ENCODE data around the gene SH3D21. TPM values are rescaled to one million over a fixed set of nuclear protein-coding genes. Genes with fewer than 3 reads are reported as not detected.

The SH3D21 gene
- 1 to 10 TPM; 2.3 to 6.2 TPM for total RNA-seq

GRCh38 chr1:36306210-36306901 is at the start of gene SH3D21:
TSS of gene SH3D21 (plus strand) at chr1:36306368. CDS start at chr1:36306421, 53 bp downstream.

GRCh38 chr1:36323636-36324352 is 17.6 kb downstream of the SH3D21 start, which contains the start of gene EVA1B:
TSS of gene EVA1B (minus strand) at chr1:36323645. CDS start at chr1:36323037, 608 bp downstream.

Other genes starting within 250 kb of the SH3D21 start
- gene TEKT2, start 222.3 kb upstream of the SH3D21 start, total RNA-seq: not detected
- gene ADPRS, start 217.5 kb upstream of the SH3D21 start, total RNA-seq: 10 to 100 TPM; 23.7 to 27.6 TPM
- gene COL8A2, start 181.1 kb upstream of the SH3D21 start, total RNA-seq: under 1 TPM; under 0.01 to 0.34 TPM
- gene TRAPPC3, start 156.9 kb upstream of the SH3D21 start, total RNA-seq: 10 to 100 TPM; 82.9 to 93.2 TPM
- 100 to 1,000 TPM; 135 to 144 TPM for gene MAP7D1, start 150.2 kb upstream of the SH3D21 start, total RNA-seq
- 100 to 1,000 TPM; 108 to 144 TPM for gene THRAP3, start 81.9 kb upstream of the SH3D21 start, total RNA-seq
- 10 to 100 TPM; 54.7 to 74.6 TPM for gene EVA1B, start 17.3 kb downstream of the SH3D21 start, total RNA-seq
- gene STK40, start 79.6 kb downstream of the SH3D21 start, total RNA-seq: 10 to 100 TPM; 17.6 to 22.0 TPM
- gene LSM10, start 91.5 kb downstream of the SH3D21 start, total RNA-seq: 10 to 100 TPM; 11.0 to 14.0 TPM
- gene OSCP1, start 144.1 kb downstream of the SH3D21 start, total RNA-seq: 1 to 10 TPM; 5.7 to 6.2 TPM
- 100 to 1,000 TPM in 1 of 2 donors, 10 to 100 TPM in 1; 70.9 to 122 TPM for gene MRPS15, start 158.0 kb downstream of the SH3D21 start, total RNA-seq
- under 1 TPM in 1 of 2 donors, not detected in 1; under 0.01 TPM for gene CSF3R, start 176.5 kb downstream of the SH3D21 start, total RNA-seq